AG09319 (cell line): ENCODE measurements around the gene DNAJC10.

Source experiments
- DNase-seq: peaks from one replicate; pipeline ENCODE4 v3.0.0-alpha.2; 2010; ENCODE audit warnings: low read depth; ENCODE audit errors: extremely low read depth
- TF ChIP-seq, protein P1 (sequence below): IDR thresholded peaks from 2 replicates; pipeline ENCODE4 v1.5.1; 2011; ENCODE audit warnings: low read depth, mild to moderate bottlenecking, inconsistent platforms, low read length, moderate library complexity

The DNAJC10 gene

DNA sequence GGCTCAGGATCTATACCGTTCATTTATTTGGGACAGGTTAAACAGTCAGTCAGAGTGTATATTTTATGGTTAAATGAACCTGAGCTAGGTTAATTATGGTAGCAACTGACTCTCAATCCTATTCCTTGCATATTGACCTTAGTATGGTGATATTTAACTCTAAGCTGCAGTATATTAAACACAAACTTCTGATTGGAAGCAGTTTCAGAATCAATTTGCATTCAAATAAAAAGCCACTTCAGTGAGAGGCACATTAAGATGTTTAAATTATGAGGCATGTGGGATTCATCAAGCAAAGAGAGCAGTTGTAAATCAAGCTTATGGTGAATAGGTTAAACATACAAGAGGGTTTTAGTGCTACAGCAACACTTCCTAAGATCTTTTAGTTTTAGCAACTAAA lies 110.0 kb downstream of the DNAJC10 start:
- TF ChIP-seq, protein P1, sequence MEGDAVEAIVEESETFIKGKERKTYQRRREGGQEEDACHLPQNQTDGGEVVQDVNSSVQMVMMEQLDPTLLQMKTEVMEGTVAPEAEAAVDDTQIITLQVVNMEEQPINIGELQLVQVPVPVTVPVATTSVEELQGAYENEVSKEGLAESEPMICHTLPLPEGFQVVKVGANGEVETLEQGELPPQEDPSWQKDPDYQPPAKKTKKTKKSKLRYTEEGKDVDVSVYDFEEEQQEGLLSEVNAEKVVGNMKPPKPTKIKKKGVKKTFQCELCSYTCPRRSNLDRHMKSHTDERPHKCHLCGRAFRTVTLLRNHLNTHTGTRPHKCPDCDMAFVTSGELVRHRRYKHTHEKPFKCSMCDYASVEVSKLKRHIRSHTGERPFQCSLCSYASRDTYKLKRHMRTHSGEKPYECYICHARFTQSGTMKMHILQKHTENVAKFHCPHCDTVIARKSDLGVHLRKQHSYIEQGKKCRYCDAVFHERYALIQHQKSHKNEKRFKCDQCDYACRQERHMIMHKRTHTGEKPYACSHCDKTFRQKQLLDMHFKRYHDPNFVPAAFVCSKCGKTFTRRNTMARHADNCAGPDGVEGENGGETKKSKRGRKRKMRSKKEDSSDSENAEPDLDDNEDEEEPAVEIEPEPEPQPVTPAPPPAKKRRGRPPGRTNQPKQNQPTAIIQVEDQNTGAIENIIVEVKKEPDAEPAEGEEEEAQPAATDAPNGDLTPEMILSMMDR: no peak
- no peak for DNase-seq

DNA sequence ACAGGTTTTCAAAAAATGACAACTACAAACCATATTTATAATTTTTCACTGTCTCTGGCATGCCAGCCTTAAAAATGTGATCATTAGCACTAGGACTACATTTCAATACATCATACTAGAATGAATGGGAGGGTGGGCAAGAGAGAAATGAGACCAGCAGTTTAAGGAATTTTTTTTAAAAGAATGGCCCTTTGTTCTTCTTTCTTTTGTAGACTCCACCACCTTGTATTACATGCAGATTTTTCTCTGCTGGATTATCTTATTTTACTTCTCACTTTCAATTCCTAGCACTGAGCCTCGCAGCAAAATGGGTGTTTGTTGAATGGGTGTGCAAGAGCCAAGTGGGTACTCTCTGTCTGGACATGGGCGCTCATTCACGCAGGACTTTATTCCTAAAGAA lies 110.4 kb downstream of the DNAJC10 start:
- TF ChIP-seq, protein P1: no peak
- DNase-seq: no peak

DNA sequence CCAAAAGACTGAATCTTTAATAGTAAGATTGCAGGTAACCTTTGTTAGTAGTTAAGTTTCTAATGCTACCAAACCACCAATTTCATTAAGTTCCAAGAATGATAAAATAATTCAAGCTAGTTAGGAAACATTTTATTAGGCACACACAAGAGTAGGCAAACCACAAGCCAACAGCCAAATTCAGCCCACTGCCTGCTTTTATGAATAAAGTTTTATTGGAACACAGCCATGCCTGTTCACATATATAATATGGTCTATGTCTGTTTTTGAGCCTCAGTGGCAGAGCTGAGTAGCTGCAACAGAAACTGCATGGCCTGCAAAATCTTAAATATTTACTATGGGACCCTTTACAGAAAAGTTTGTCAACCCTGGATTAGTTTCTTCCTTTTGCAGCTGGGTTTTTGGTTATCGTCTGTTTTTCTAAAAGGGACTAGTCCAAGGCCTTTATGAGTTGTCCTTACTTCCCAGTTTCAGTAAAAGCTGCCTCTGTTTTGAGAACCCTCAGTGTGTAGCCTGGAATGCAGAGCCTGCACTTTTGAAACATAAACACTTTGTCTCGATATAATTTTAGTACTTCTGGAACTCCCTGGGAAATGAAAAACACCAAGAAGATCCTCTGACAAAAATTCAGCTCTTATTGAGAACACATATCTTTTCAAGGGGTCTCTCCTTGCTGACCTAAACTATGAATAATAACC lies 111.3 kb downstream of the DNAJC10 start:
- TF ChIP-seq, protein P1: no peak
- DNase-seq: no peak

DNA sequence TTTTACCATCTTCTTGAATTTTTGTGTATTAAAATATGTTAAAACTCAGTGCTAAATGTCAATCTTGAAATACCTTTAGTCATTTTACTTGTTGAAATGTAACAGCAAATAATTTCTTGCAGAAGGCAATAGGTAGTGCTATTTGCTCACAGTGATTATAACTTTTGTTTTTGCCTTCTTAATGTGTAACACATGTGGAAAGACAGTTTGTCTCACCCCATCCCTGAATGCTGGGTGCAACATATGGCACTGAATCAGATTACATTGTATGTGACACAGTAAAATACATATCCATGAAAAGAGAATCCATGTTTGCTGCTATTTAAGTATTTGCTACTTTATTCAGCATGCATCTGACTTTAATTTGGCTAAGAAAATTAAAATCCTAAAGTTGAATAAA lies 115.0 kb downstream of the DNAJC10 start:
- no peak for DNase-seq
- TF ChIP-seq, protein P1: no peak

DNA sequence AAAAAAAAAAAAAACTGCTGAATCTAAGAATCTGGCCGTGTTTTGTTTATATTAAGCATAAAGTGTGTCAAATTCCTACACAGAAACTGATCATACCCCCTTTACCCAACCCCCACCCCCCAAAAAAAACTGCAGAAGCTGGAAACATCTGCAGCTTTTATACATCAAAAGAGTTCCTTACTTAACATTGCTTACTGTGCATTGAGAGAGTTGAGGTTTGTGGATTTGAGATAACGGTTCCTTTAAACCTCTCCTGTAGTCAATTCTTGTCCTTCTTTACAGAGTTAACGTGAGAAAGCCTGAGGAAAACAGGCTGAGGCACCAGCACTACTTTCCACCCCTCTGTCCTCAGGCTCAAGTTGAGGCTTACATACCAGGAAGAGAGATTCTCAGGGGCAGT lies 115.9 kb downstream of the DNAJC10 start:
- no peak for DNase-seq
- TF ChIP-seq, protein P1: no peak

DNA sequence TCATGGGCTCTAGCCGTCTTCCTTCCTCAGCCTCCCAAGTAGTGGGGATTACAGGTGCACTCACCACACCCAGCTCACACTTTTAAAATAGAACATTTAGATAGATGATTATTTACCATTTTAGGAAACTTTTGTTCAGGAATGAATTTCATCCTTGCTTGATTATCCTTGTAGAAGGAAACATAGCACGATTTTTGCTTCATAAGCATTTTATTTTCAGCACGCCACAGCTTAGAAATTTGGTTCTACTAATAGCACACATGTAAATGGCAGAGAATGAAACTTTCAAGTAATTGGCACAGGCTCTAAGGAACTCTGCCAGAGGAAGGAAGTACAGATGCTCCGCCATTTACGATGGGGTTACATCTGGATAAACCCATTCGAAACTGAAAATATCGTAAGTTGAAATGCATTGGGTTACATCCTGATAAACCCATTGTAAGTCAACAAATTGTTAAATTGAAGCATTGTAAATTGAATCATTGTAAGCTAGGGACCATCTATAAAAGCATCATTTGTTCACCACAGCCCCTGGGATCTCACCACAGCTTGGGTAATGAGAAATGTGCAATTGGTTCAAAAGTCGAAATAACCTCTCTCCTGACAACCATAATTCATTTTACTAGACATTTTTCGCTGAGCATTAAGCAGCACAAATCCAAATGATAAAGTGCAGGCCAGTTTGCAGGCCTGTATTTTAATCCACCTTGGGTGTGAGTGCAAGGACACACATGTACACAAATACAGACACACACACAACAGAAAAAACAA lies 117.2 kb downstream of the DNAJC10 start:
- no peak for DNase-seq
- TF ChIP-seq, protein P1: no peak

DNA sequence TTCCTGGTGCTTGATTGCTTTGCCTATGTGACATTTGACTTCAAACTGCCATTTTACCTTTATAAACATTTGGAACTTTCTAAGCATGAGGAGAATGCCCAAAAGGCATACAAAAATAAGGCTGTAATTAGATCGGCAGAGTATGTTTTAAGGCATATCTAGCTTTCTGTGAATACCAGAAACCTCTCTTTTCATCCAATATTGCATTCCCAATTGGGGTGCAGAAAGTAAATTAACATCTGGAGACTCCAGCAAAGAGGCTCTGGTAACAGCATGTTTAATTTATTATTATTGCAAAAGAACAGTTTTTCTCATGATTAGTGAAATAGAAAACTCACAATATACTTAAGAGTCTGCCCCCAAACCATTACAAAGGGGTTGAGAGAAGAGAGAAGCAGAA lies 118.2 kb downstream of the DNAJC10 start:
- TF ChIP-seq, protein P1: no peak
- DNase-seq: no peak
